Vagina (tissue), 2 donors: Measurements from ENCODE around the gene CENPC.

Experiments used
- CTCF ChIP-seq, 3 experiments: fragments of 450-650 bp in 2 of 3; fragments of 200-600 bp in 1 of 3; sonication (generic) in 1 of 3; IDR thresholded peaks; one replicate each; pipeline ENCODE4 v1.5.1; 2017 to 2019; ENCODE audit warnings: antibody characterized with exemption in 3 of 3, mild to moderate bottlenecking in 2 of 3, moderate library complexity in 2 of 3
- POLR2A ChIP-seq, 2 donors: fragments of 450-650 bp; IDR thresholded peaks; one replicate each; pipeline ENCODE4 v1.6.1; 2017; ENCODE audit warnings: antibody characterized with exemption in 2 of 2, mild to moderate bottlenecking in 2 of 2, moderate library complexity in 2 of 2
- POLR2AphosphoS5 ChIP-seq, 2 donors: sonication (generic); formaldehyde crosslinking; IDR thresholded peaks; one replicate each; pipeline ENCODE4 v1.9.0; 2017; ENCODE audit warnings: antibody characterized with exemption in 2 of 2, mild to moderate bottlenecking in 2 of 2, low read depth in 1 of 2; ENCODE audit not compliant: insufficient read depth in 1 of 2

- TF ChIP-seq CTCF (IDR thresholded peaks at IDR 0.05) (no peak), POLR2AphosphoS5 (IDR thresholded peaks at IDR 0.05; ENCODE audit: insufficient read depth in 1 of 2, low read depth in 1 of 2) (no peak), POLR2A (IDR thresholded peaks at IDR 0.05) (no peak)
Observed at GRCh38 chr4:67581913-67582312, 36.6 kb upstream of the CENPC start.
